HG02798 (cell line): ENCODE measurements around the gene DAAM1.
A peak's percentile ranks its signal among the peaks of the same experiment; 100 is the strongest.

Experiments used
- ATAC-seq: cut with Tn5 transposase; IDR thresholded peaks from one replicate; pipeline ENCODE4 v1.9.1; 2021; ENCODE audit warnings: mild to moderate bottlenecking; ENCODE audit not compliant: unreplicated experiment, poor library complexity

Gene DAAM1

GRCh38 chr14:59355091-59355490 is 166.6 kb downstream of the DAAM1 start:
- no peak for ATAC-seq

GRCh38 chr14:59356312-59356711 is 167.8 kb downstream of the DAAM1 start:
- peak; percentile 32 for ATAC-seq

GRCh38 chr14:59356767-59357166 is 168.3 kb downstream of the DAAM1 start:
- peak; percentile 69 for ATAC-seq

GRCh38 chr14:59358102-59358501 is 169.6 kb downstream of the DAAM1 start:
- no peak for ATAC-seq

GRCh38 chr14:59358784-59359183 is 170.3 kb downstream of the DAAM1 start:
- no peak for ATAC-seq

- ATAC-seq: no peak
Observed at GRCh38 chr14:59359431-59360124, 171.1 kb downstream of the DAAM1 start.

GRCh38 chr14:59360233-59360632 is 171.8 kb downstream of the DAAM1 start:
- no peak for ATAC-seq

- no peak for ATAC-seq
Observed at GRCh38 chr14:59360923-59361794, 172.7 kb downstream of the DAAM1 start.

- ATAC-seq: no peak
Observed at GRCh38 chr14:59362513-59362912, 174.0 kb downstream of the DAAM1 start.

GRCh38 chr14:59363531-59364226 is 175.2 kb downstream of the DAAM1 start:
- no peak for ATAC-seq

GRCh38 chr14:59370158-59370742 is 181.8 kb downstream of the DAAM1 start:
- no peak for ATAC-seq

- no peak for ATAC-seq
Observed at GRCh38 chr14:59371771-59372170, 183.3 kb downstream of the DAAM1 start.

GRCh38 chr14:59374048-59374447 is 185.6 kb downstream of the DAAM1 start:
- ATAC-seq: no peak

- ATAC-seq: peak; percentile 71
Observed at GRCh38 chr14:59376686-59377085, 188.2 kb downstream of the DAAM1 start.

- ATAC-seq: no peak
Observed at GRCh38 chr14:59377491-59377890, 189.0 kb downstream of the DAAM1 start.

- no peak for ATAC-seq
Observed at GRCh38 chr14:59377991-59378601, 189.6 kb downstream of the DAAM1 start.

- ATAC-seq: no peak
Observed at GRCh38 chr14:59389936-59390335, 201.5 kb downstream of the DAAM1 start.

- ATAC-seq: no peak
Observed at GRCh38 chr14:59391388-59391787, 202.9 kb downstream of the DAAM1 start.

GRCh38 chr14:59394268-59394667 is 205.8 kb downstream of the DAAM1 start:
- no peak for ATAC-seq

GRCh38 chr14:59395672-59396071 is 207.2 kb downstream of the DAAM1 start:
- no peak for ATAC-seq
